ENCODE data around the gene APP. TPM values are rescaled to one million over a fixed set of nuclear protein-coding genes. Genes with fewer than 3 reads are reported as not detected.

APP gene
- total and polyA plus RNA-seq, 2 of the 13 experiments (the other 11 are each of a cell fraction or from before 2014, with no cell fraction given) = 70.6 to 262 TPM

DNA sequence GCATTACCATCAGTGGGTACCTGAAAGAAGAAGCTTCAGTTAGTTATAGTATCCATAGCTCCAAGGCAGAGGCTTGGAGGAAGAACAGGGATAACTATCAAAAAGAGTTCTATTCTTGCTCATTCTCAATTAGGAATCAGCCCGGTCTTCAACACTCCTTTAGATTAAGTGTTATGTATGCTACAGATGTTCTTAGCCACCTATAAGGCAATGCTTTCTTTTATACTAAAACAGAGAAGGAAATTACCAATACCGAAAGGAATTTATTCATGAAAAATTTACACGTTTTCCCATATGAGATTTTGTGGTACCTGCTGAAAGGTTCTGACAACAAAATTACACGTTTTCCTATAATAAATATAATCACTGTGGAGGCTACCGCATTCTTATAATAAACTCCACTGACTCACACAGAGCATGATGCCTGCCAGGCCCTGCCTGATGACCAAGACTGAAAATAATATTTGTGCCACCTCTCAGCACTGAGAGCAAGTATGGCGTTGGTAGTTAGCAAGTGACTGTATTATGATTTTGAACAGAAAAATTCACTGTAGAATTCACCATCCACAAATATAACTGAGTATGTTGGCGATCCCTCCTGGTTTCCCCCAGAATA is 58.3 kb downstream of the APP start:
- ATAC-seq (no peak), DNase-seq (ENCODE audit: low spot score) (no peak), FAIRE-seq (no peak)
- in situ Hi-C loops (cut with HindIII; ENCODE audit: extremely low pct_ligation_motif_present, low pct_unique_long_range_greater_than_20kb) (no loop called here), intact Hi-C loops (cut with micrococcal nuclease; ENCODE audit: unreplicated experiment) (no loop called here)
- Histone ChIP-seq H4K20me1 (ENCODE audit: insufficient read depth, low read length) (peaks cover 7% of the 10 kb centered on the region), H3K27me3 (ENCODE audit: control insufficient read depth in 1 of 2, insufficient read depth in 2 of 2, low read length in 2 of 2) (no peaks in the 10 kb centered on the region), H3K4me1 (ENCODE audit: insufficient read depth, low read length) (peaks cover 14% of the 10 kb centered on the region), H3K79me2 (ENCODE audit: insufficient read depth, low read length) (peaks cover 2% of the 10 kb centered on the region), H3K9me3 (ENCODE audit: low read length) (no peaks in the 10 kb centered on the region), H2AFZ (ENCODE audit: low read length) (no peak overlapping the region), H3K4me3 (replicated peaks in 1 of 3; ENCODE audit: insufficient read depth in 1 of 3, low read depth in 2 of 3, low read length in 3 of 3) (no peak overlapping the region), H3K4me2 (ENCODE audit: low read depth, low read length) (no peak overlapping the region), H3K36me3 (replicated peaks in 1 of 2; ENCODE audit: control insufficient read depth in 1 of 2, insufficient read depth in 2 of 2, low read length in 2 of 2) (peaks cover 1 to 6% of the 10 kb centered on the region in 2 experiments; a peak in 3 of 5 replicates), H3K9ac (ENCODE audit: insufficient read depth, low read depth, low read length) (no peak overlapping the region), H3K27ac (ENCODE audit: extremely low read length, insufficient read depth, low read length) (no peak overlapping the region)
- CTCF ChIA-PET (ENCODE audit: low intra/inter-chr PET ratio, low total read pairs) = no interaction called here
- POLR2A ChIA-PET = no interaction called here
- no peak for TF ChIP-seq ZSCAN31 (CRISPR knock-in tag; IDR thresholded peaks at IDR 0.05; ENCODE audit: low read depth)
- TF ChIP-seq, protein P1, sequence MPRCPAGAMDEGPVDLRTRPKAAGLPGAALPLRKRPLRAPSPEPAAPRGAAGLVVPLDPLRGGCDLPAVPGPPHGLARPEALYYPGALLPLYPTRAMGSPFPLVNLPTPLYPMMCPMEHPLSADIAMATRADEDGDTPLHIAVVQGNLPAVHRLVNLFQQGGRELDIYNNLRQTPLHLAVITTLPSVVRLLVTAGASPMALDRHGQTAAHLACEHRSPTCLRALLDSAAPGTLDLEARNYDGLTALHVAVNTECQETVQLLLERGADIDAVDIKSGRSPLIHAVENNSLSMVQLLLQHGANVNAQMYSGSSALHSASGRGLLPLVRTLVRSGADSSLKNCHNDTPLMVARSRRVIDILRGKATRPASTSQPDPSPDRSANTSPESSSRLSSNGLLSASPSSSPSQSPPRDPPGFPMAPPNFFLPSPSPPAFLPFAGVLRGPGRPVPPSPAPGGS (CRISPR knock-in tag; IDR thresholded peaks at IDR 0.05) = no peak
- TF ChIP-seq SUZ12 (IDR thresholded peaks at IDR 0.05; ENCODE audit: low read depth, low read length) = no peak
- TF ChIP-seq ZNF367 (CRISPR knock-in tag; IDR thresholded peaks at IDR 0.05; ENCODE audit: borderline replicate concordance) = no peak
- no peak for TF ChIP-seq NFYB (CRISPR knock-in tag; IDR thresholded peaks at IDR 0.05)
- TF ChIP-seq, protein P2, sequence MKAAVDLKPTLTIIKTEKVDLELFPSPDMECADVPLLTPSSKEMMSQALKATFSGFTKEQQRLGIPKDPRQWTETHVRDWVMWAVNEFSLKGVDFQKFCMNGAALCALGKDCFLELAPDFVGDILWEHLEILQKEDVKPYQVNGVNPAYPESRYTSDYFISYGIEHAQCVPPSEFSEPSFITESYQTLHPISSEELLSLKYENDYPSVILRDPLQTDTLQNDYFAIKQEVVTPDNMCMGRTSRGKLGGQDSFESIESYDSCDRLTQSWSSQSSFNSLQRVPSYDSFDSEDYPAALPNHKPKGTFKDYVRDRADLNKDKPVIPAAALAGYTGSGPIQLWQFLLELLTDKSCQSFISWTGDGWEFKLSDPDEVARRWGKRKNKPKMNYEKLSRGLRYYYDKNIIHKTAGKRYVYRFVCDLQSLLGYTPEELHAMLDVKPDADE (CRISPR knock-in tag; IDR thresholded peaks at IDR 0.05) = no peak
- BruUV-seq (replicated peaks) = no TSS peak
- 65% methylated on average over 7 of the region's 7 CpGs for WGBS (ENCODE audit: low lambda C conversion rate)

Measured in HepG2 (cell line).